SK-N-SH treated with all-trans-retinoic acid at 6 μM for 48 hours (cell line): ENCODE measurements around the gene TMPRSS5.

Experiments
- BACH2 ChIP-seq: fragments of 250-450 bp; sonication (Bioruptor Pico); IDR thresholded peaks from 2 replicates; pipeline ENCODE4 v1.9.0; 2021; ENCODE audit warnings: mild to moderate bottlenecking, borderline replicate concordance
- RARB ChIP-seq: fragments of 250-450 bp; sonication (Bioruptor Pico); IDR thresholded peaks from 2 replicates; pipeline ENCODE4 v1.8.0; 2021; ENCODE audit warnings: mild to moderate bottlenecking, moderate library complexity
- SNAI2 ChIP-seq: fragments of 250-450 bp; sonication (Bioruptor Pico); IDR thresholded peaks from 2 replicates; pipeline ENCODE4 v1.5.0; 2020; ENCODE audit warnings: mild to moderate bottlenecking, moderate library complexity
- TCF4 ChIP-seq: fragments of 250-450 bp; sonication (Bioruptor Pico); IDR thresholded peaks from 2 replicates; pipeline ENCODE4 v1.8.0; 2021; ENCODE audit warnings: mild to moderate bottlenecking, moderate library complexity, borderline replicate concordance
- TOX ChIP-seq: fragments of 250-450 bp; sonication (Bioruptor Pico); IDR thresholded peaks from 2 replicates; pipeline ENCODE4 v1.8.0; 2021; ENCODE audit warnings: mild to moderate bottlenecking, moderate library complexity, borderline replicate concordance
- ZFP30 ChIP-seq: fragments of 450-650 bp; formaldehyde crosslinking; IDR thresholded peaks from 2 replicates; pipeline ENCODE4 v1.5.0; 2022; ENCODE audit warnings: mild to moderate bottlenecking, moderate library complexity
- ZNF565 ChIP-seq: fragments of 450-650 bp; formaldehyde crosslinking; conservative IDR thresholded peaks from 2 replicates; pipeline ENCODE4 v1.5.0; 2020; ENCODE audit warnings: low read depth, mild to moderate bottlenecking, moderate library complexity
- ZNF8 ChIP-seq: fragments of 450-650 bp; formaldehyde crosslinking; IDR thresholded peaks from 2 replicates; pipeline ENCODE4 v1.5.0; 2020; ENCODE audit warnings: mild to moderate bottlenecking, moderate library complexity
- TF ChIP-seq, protein P1 (sequence below): fragments of 250-450 bp; sonication (Bioruptor Pico); IDR thresholded peaks from 2 replicates; pipeline ENCODE4 v1.8.0; 2020; ENCODE audit warnings: mild to moderate bottlenecking, moderate library complexity, borderline replicate concordance
- TF ChIP-seq, protein P2 (sequence below): fragments of 250-450 bp; sonication (Bioruptor Pico); IDR thresholded peaks from 2 replicates; pipeline ENCODE4 v1.5.1; 2020; ENCODE audit warnings: low read depth, mild to moderate bottlenecking, moderate library complexity
- TF ChIP-seq, protein P3 (sequence below): fragments of 250-450 bp; sonication (Bioruptor Pico); IDR thresholded peaks from 2 replicates; pipeline ENCODE4 v1.8.0; 2021; ENCODE audit warnings: low read depth, mild to moderate bottlenecking, moderate library complexity, borderline replicate concordance

DNA sequence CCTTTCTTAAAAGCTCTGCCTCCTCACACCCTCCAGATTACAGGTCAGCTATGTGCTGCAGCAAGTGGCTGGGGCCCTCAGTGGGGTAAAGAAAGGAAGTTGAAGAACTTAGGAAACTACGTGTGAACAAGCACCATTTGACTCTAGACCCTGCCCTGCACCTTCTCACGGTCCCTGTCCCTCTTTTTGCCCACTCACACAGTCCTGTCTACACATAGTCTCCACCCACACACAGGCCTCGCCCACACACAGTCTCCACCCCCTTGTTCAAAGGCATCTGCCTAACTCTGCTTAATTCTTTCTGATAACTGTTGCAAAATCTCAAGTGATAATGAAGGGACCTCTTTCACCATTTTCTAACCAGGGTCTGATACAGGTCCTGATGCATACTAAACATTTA is 59.0 kb downstream of the TMPRSS5 start:
- TF ChIP-seq TCF4 (no peak), SNAI2 (no peak), BACH2 (no peak), ZFP30 (CRISPR knock-in tag) (no peak), RARB (no peak), ZNF8 (CRISPR knock-in tag) (no peak), ZNF565 (CRISPR knock-in tag) (no peak), TOX (CRISPR knock-in tag) (no peak)
- TF ChIP-seq, protein P1, sequence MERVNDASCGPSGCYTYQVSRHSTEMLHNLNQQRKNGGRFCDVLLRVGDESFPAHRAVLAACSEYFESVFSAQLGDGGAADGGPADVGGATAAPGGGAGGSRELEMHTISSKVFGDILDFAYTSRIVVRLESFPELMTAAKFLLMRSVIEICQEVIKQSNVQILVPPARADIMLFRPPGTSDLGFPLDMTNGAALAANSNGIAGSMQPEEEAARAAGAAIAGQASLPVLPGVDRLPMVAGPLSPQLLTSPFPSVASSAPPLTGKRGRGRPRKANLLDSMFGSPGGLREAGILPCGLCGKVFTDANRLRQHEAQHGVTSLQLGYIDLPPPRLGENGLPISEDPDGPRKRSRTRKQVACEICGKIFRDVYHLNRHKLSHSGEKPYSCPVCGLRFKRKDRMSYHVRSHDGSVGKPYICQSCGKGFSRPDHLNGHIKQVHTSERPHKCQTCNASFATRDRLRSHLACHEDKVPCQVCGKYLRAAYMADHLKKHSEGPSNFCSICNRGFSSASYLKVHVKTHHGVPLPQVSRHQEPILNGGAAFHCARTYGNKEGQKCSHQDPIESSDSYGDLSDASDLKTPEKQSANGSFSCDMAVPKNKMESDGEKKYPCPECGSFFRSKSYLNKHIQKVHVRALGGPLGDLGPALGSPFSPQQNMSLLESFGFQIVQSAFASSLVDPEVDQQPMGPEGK (CRISPR knock-in tag), result no peak
- TF ChIP-seq, protein P2, sequence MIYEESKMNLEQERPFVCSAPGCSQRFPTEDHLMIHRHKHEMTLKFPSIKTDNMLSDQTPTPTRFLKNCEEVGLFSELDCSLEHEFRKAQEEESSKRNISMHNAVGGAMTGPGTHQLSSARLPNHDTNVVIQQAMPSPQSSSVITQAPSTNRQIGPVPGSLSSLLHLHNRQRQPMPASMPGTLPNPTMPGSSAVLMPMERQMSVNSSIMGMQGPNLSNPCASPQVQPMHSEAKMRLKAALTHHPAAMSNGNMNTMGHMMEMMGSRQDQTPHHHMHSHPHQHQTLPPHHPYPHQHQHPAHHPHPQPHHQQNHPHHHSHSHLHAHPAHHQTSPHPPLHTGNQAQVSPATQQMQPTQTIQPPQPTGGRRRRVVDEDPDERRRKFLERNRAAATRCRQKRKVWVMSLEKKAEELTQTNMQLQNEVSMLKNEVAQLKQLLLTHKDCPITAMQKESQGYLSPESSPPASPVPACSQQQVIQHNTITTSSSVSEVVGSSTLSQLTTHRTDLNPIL, result no peak
- TF ChIP-seq, protein P3, sequence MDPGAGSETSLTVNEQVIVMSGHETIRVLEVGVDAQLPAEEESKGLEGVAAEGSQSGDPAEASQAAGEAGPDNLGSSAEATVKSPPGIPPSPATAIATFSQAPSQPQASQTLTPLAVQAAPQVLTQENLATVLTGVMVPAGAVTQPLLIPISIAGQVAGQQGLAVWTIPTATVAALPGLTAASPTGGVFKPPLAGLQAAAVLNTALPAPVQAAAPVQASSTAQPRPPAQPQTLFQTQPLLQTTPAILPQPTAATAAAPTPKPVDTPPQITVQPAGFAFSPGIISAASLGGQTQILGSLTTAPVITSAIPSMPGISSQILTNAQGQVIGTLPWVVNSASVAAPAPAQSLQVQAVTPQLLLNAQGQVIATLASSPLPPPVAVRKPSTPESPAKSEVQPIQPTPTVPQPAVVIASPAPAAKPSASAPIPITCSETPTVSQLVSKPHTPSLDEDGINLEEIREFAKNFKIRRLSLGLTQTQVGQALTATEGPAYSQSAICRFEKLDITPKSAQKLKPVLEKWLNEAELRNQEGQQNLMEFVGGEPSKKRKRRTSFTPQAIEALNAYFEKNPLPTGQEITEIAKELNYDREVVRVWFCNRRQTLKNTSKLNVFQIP (CRISPR knock-in tag), result no peak
